ENCODE results near the gene PGM2L1.

The PGM2L1 gene

GRCh38 chr11:74299015-74299414 is 99.2 kb downstream of the PGM2L1 start:
- DNase-seq (ENCODE audit: low read depth in 3 of 3), result no peak

GRCh38 chr11:74297484-74297883 is 100.7 kb downstream of the PGM2L1 start:
- DNase-seq (ENCODE audit: low read depth in 3 of 3), result no peak

GRCh38 chr11:74288911-74289310 is 109.3 kb downstream of the PGM2L1 start:
- no peak for DNase-seq (ENCODE audit: low read depth in 3 of 3)

GRCh38 chr11:74288161-74288560 is 110.1 kb downstream of the PGM2L1 start:
- no peak for DNase-seq (ENCODE audit: low read depth in 3 of 3)

- no peak for DNase-seq (ENCODE audit: low read depth in 3 of 3)
Observed at GRCh38 chr11:74284466-74284865, 113.8 kb downstream of the PGM2L1 start.

- no peak for DNase-seq (ENCODE audit: low read depth in 3 of 3)
Observed at GRCh38 chr11:74283580-74284180, 114.6 kb downstream of the PGM2L1 start.

GRCh38 chr11:74282914-74283371 is 115.3 kb downstream of the PGM2L1 start:
- no peak for DNase-seq (ENCODE audit: low read depth in 3 of 3)

- DNase-seq (ENCODE audit: low read depth in 3 of 3), result no peak
Observed at GRCh38 chr11:74282421-74282820, 115.8 kb downstream of the PGM2L1 start.

GRCh38 chr11:74280494-74280893 is 117.7 kb downstream of the PGM2L1 start:
- DNase-seq (ENCODE audit: low read depth in 3 of 3), result no peak

Data from stimulated activated CD4-positive, alpha-beta T cell treated with anti-CD3 and anti-CD28 coated beads, TNF-alpha, amount 100 ng/mL, for 24 hours (primary cell).